Stimulated activated CD4-positive, alpha-beta T cell treated with anti-CD3 and anti-CD28 coated beads, Interleukin-2, amount 100 ng/mL, for 48 hours (primary cell): ENCODE measurements around the gene CRTC3.

ENCODE experiments used
- DNase-seq, 2 donors: peaks; one replicate each; pipeline ENCODE4 v3.0.0-alpha.2; 2020

CRTC3 gene

DNA sequence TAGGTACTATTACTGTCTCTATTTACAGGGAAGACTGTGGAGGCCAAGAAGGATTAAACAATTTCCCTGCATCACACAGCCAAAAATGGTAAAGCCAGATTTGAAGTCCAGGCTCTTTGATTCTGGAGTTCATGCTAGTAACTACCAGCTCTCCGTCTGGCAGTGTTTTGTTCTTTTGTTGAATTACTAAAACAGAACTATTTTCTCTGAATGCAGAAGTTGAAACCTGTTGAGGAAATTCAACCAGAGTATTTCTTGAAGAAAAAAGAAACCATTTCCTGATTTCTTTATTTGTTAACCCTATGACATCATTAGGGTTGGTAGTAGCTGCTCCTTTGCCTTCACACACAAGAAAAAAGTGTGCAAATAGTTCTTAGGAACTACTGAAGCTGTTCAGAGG is 34.3 kb downstream of the CRTC3 start:
- DNase-seq = no peak

DNA sequence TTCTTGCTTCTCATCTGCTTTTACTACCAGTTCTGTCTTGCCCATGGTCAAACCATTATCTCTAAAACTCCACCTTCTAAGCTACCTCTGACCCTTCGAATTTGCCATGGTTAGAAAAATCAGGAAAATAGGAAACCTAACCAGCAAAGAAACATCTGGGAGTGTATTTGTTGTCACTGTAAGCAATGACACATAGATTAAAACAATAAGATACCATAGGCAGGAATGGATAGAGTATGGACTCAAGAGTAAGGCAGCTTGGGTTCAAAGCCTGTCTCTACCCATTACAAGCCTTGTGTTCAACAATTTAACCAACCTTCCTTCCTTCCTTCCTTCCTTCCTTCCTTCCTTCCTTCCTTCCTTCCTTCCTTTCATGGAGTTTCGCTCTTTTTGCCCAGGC is 34.9 kb downstream of the CRTC3 start:
- no peak for DNase-seq

DNA sequence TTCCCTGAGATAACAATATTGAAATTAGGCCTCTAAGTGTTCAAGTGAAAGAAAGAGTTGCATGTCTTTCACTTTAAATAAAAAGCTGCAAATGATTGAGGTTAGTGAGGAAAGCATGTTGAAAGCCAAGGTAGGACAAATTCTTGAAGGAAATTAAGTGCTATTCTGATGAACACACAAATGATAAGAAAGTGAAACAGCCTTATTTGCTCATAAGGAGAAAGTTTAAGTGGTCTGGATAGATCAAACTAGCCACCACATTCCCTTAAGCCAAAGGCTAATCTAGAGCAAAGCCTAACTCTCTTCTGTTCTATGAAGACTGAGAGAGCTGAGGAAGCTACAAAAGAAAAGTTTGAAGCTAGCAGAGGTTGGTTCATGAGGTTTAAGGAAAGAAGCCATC is 36.1 kb downstream of the CRTC3 start:
- no peak for DNase-seq

DNA sequence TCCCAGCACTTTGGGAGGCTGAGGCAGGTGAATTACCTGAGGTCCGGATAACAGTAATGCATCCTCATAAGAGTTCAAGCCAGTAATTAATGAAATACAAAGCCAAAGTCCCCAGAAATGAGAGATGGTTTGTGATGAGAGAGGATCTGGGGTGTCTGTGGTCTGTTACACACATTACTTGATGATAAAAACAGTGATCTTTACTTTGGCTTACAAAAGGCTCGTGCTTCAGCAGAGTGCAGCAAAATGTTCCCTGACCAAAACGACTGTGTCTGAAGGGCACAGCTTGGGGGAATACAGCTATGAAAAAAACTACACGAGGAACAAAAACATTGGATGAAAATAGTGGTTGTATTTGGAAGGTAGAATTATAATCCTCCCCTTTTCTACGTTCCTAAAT is 40.9 kb downstream of the CRTC3 start:
- DNase-seq = no peak

DNA sequence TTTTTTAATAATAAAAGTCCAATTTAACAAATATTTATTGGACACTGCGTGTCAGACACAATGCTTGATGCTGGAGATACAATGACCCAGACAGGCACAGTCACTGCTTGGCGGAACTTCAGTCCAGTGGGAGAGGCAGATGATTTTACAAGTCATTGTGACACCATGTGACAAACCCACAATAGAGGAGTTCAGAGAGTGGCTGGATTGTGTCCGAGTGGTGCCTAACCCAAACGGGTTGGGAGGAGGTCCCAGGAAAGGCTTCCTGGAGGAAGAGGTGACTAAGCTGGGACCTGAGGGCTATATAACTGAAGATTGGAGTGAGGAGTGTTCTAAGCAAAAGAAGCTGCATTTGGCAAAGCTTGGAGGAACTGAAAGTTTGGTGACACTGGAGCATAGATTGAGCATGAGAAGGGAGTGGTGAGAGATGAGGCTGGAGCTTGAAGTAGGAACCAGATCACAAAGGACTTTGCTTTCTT is 41.4 kb downstream of the CRTC3 start:
- DNase-seq = no peak

DNA sequence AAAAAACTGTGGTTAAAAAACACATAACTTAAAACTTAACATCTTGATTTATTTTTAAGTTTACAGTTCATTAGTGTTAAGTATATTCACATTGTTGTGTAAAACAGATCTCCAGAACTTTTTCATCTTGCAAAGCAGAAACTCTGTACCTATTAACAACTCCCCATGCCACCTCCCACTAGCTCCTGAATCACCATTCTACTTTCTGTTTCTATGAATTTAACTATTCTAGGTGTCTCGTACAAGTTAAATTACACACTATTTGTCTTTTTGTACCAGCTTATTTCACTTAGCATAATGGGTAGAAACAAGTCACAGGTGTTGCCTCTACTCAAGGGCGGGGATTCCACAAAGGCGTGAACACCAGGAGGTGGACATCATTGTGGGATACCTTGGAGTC is 43.2 kb downstream of the CRTC3 start:
- DNase-seq = no peak

DNA sequence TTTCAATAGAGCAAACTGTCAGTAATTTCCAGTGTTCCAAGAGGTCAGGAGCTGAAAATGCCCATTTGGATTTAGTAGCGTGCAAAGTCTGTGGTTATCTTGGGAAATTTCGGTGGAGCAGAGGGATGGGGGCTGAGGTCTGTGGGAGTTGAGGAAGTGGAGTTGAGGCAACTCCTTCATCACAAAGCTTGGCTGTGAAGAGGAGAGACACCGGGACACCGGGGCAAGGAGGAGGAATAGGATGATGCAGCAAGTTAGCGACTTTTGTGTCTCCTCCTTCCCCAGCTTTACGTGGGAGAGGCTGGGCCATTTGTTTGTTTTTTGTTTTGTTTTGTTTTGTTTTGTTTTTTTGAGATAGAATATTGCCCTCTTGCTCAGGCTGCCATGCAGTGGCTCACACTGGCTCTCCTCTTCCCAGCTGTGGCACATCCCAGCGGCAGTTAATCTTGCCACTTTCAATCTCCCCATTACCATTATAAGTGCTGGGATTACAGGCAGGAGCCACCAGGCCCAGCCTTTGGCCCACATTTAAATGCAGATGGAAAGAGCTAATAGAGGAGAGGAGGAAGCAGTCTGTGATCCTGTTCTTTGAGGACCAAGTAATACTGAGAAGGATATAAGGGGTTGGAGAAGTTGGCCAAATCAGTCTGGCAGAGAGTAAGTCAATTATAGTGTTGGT is 47.1 kb downstream of the CRTC3 start:
- DNase-seq = no peak

DNA sequence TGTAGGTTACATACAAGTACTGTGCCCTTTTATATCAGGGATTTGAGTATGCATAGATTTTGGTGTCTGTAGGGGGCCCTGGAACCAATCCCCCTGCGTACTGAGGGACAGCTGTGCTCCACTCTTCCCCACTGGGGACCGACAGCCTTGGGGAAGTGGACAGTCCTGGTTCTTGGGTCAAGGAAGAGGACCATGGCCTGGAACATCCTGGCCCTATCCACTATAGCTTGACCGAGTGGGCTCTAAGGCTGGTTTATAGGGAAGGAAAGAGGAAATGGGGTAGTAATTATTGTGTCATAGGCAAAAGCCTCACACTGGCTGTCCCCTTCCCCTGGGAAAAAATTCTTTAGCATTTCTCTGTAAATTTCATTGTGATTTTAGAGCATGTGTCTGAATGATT is 49.5 kb downstream of the CRTC3 start:
- DNase-seq = no peak

DNA sequence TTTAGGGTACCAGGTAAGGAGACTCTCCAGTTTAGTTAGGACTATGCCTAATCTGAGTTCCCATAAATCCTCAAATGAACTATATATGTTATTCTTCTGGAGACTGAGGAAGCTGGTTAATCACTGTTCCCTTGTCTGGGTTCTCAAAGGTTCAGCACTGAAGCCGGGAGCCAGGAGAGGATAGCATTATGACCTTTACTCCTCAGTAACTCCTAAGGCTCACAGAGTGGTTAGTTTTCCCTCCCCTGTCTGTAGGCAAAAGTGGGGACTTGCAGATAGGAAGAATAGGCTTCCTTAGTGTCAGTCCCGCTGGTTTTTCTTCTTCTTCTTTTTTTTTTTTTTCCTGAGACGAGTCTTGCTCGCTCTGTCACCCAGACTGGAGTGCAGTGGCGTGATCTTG is 50.4 kb downstream of the CRTC3 start:
- DNase-seq = no peak

DNA sequence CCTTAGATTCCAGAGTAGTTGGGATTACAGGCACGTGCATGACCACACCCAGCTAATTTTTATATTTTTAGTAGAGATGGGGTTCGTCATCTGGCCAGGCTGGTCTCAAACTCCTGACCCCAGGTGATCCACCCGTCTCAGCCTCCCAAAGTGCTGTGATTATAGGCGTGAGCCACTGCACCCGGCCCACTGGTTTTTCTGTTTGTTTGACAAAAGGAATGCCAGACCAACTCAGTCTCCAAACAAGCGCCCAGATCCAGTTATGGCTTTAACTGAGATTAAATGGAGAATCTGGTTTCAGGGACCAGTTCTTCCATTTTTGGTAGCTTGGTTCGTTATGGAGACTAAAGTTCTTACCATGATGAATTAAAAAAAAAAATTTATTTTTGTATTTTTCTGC is 50.8 kb downstream of the CRTC3 start:
- no peak for DNase-seq

DNA sequence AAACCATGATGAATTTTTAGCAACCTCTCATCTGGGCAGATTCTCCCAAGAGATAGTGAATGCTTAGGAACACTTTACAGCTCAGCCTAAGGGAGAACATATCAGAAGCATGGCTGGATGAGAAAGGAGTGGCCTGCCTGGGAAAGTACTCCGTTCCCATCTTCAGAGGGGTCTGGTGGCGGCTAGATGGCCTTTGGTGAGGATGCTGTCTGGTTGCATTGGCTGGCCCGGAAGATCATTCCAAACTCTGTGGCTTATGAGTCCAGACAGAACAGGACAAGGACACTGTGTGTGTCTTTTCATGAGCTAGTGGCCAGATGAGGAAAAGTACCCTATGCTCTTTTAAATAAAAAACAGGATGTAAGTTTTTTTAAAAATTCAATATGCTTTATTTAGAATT is 51.2 kb downstream of the CRTC3 start:
- DNase-seq = no peak

DNA sequence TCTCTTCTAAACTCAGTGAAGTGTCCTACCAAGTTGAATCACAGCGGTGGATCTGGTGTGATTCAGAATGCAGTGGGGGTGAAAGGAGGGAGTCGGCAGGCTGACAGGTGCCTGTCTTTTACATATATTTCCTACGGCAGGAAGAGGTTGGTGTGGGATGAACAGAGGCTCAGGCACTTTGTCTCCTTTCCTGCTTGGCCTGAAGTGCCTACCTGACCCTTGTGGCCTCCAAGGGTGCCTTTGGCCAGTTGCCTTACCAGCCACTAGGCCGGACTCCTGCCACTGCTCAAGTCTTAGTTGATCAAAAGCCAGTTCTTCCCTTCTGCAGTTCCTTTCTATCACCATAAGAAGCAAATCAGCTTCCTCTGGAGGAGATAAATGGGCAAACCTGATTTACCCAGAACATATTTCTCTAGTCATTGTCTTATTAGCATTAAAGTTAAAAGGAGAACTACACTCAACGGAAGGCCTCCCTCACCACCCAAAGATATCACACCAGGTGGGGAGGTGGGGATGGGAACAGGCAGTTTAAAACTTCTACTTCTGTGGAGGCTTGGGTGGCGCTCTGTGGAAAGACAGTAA is 52.1 kb downstream of the CRTC3 start:
- no peak for DNase-seq

DNA sequence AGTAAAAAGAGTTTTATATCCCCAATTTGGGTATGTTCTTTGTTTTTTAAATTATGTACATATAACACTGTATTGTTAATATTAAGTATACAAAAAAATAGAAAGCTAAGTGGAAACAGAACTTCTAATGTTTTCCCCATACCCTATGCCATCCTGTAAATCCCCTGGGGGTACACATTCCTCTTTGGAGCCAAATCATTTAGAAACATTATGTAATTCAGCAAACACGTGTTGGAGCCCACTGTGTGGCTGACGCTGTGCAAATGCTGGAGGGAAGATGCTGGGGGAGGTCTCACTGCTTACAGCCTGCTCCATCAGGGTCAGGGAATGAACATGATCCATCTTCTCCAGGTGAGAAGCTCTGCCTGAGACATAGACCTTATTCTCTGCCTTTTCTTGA is 52.8 kb downstream of the CRTC3 start:
- no peak for DNase-seq

DNA sequence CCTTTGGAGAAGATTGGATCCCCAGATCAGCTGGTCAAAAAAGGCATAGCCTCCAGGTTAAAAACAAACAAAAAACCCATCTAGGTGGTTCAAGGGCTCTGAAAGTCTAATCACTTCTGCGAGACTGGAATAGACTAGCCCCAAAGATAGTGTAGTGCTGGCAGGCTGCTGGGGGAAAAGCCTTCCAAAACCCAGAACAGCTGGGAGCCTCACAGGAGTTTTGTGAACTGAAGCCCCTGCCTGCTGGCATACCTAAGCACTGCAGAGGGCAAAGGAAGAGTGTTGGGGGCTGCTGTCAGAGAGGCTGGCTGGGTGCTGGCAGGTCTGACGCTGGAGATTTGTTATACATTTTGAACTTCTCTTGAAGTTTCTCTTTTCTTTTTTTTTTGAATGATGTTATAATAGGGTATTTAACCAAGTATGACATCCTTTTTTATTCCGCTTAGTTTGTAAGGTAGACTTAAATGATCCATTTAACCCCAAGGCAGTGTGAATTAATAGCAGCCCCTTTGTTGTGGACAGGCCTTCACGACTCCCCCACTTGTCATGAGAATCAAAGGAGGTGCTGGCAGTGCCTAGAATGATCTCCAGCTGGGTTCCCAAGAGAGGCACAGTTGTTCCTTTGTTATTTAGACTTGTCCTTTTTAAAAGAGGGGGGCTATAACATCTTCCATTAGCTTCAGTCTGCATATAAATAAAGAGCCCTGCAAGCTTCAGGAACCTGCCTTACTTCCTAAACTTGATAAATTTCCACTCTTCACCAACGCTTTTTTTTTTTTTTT is 53.9 kb downstream of the CRTC3 start:
- DNase-seq = no peak

DNA sequence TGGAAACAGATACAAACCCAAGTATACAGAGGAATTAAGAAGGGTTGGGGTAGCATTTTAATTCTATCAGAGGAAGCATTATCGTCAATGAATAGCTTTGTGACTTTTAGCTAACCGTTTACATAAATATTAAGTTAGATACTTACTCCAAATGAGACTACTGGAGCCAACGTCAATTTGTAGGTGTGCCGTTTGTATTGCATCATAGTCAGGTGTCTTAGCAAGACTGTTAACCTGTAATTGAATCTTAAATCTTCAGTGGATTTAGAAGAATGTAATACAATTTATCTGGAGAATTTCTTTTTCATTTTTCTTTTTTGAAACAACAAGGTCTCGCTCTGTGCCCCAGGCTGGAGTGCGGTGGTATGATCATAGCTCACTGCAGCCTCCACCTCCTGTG is 55.1 kb downstream of the CRTC3 start:
- DNase-seq = no peak

DNA sequence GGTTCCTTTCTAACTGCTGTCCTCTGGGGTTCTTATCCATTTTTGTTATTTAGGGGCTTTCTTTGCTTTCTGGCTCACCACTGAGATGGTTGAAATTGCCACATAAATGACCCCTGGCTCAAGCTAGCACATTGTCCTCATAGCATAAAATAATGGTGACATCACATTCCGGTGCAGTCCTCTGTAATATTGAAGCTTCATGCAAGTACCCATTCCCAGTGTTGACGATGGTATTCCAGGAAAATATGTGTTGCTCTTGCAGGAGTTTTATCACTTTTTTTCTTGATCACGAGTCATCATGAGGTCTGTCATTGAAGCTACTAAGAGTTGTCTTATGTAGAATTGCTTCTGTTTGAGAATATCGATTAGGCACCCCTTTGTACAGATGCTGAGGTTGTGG is 56.1 kb downstream of the CRTC3 start:
- DNase-seq = no peak

DNA sequence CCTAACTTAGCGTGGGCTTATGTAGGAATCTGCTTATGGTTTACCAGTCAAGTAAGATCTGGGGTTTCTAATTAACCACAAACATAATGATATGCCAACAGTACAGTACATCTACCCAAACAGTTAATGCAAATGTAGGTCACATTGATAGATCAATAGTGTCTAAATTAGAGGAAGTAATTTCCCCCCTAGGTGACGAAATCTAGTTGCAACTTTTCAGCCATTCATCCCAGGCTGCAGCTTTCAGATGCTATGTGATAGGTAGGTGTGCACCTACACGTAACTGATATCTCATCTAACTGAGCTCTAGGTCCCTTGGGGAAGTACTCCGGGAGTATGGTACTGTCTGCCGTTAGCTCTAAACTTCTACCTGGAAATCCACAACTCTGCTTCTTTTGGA is 57.2 kb downstream of the CRTC3 start:
- no peak for DNase-seq

DNA sequence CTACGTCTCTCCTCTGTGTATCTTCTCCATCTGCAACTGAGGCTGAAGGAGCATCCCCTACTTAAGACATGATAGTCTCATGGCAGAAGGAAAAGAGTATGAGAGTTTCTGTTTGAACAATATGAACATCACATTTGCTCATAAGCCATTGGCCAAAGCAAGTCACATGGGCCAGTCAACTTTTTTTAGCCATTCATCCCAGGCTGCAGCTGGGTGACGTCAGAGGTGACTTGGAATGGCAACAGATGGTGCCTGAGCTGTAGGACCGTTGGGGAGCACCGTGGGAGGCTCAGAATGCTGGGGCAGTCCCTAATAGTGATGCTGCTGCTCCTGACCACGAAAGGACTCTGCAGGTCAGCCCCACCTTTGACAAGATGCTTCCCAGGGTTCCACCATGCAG is 58.7 kb downstream of the CRTC3 start:
- no peak for DNase-seq

DNA sequence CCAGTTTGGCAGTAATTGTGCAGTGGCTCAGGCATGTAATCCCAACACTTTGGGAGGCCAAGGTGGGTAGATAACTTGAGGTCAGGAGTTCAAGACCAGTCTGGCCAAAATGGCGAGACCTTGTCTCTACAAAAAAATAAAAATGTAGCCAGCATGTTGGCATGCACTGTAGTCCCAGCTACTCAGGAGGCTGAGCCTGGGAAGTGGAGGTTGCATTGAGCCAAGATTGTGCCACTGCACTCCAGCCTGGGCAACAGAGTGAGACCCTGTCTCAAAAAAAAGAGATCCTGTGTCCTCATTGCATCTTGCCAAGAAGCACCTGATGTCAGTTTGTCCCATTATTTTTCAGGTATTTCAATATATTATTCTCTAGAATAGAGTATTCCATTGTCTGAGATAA is 61.8 kb downstream of the CRTC3 start:
- DNase-seq = no peak

DNA sequence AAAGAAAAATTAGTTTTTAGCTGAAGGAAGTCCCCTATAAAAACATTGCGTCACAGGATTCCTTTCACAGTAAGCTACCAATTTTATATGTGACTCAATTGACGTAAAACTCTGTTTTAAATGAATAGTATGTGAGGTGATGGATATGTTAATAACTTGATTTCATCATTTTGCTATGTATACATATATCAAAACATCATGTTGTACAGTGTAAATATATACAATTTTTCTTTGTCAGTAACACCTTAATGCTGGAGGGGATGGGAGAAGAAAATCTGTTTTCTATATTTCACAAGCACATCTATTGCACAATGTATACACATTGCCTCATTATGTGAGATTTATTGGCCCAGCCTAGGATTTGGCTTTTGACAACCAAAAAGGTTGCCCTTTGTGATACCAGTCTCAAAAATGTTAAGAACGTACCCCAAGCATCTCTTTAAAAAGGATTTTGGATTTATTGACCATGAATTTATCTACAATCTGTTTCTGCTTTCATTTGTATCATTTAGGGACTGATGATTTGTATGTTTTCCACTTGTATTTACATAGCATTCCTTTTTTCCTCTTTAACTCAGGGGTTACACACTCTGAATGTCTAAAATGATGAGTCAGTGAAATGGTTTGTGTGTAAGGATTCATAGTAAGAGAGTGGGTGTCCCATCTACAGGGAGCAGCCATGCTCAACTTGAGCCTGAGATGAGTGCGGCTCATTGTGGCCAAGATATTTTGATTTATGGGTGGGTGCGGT is 62.6 kb downstream of the CRTC3 start:
- DNase-seq = no peak

DNA sequence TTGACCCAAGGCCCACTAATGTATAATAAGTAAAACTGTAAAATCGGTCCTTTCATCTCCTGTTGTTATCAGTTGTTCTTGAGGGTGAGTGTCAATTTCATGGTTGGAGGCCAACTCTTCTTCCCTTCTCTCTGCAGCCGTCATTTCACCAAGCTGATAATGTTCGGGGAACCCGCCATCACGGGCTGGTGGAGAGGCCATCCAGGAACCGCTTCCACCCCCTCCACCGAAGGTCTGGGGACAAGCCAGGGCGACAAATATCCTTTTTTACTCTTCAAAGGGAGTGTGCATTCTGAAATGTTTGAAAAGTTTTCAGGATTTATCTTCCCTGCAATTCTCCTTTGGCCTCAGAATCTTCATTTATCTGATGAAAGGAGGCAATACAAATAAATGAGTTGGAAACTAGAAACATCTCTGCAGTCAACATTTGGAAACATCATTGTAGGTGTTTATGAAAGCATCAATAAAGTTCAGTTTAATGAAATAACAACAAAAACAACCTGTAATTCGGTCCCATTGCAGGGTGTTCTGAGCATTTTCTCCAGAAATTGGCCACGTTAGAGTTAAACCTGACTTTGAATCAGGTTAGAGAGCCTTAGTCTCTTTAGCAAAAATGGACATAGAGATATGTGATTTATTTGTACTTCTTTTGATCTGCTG is 63.9 kb downstream of the CRTC3 start:
- no peak for DNase-seq

DNA sequence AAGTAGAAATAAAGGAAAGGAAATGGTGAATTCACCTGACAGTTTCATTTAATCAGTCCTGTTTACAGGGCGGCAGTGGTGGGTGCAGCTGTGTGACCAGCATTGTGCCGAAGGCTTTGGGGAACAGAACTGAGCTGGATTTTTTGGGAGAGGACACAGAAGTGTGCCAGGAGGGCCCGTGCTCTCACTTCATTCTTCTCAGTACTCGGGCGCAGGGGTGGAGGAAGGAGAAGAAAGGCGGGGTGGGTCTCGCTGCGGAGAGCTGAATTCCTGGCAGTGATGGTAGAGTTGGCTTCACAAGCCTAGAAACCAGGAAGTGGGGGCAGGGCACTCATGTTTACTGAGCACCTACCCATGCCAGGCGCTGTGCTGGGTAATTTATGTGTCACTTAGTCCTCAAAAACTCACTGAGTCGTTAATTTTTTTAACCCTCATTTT is 64.6 kb downstream of the CRTC3 start:
- DNase-seq = peak; percentile 69 to 72

DNA sequence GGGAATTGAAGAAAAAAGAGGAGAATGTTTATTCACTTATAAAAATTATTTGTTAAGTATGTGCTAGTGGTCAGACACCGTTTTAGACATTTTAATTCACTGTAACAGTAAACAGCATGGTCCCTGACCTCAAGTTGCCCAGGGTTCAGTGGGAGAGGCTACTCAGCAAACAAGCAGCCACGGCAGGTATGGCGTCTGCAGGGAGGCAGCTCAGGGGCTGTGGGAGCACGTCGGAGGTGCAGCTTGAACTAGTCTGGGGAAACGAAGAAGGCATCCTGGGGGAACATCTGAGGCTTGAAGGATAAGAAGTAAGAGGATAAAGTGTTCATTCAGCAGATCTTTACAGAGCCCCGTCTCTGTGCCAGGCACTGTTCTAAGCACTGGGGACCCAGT is 66.0 kb downstream of the CRTC3 start:
- DNase-seq = no peak
